Heart left ventricle (tissue), 16 donors: ENCODE results near the gene C1S. TPM values are rescaled to one million over a fixed set of nuclear protein-coding genes. Genes with fewer than 3 reads are reported as not detected.
A peak's percentile ranks its signal among the peaks of the same experiment; 100 is the strongest.

Experiments
- ATAC-seq, 4 donors: fragments of 200-7000 bp; cut with Tn5 transposase; one replicate each; pipeline ENCODE4 v1.9.1; 2020 to 2022; ENCODE audit warnings: moderate library complexity in 4 of 4, mild to moderate bottlenecking in 3 of 4, moderate number of reproducible peaks in 1 of 4
- DNase-seq, 5 donors: peaks; one replicate each; pipeline ENCODE4 v3.0.0-alpha.2; 2020
- H3K27ac ChIP-seq, 12 donors: fragments of 200-600 bp; sonication (generic) in 4 of 12; one replicate each; pipeline versions ENCODE4 v1.5.0 to v1.8.0; 2016 to 2022; ENCODE audit warnings: mild to moderate bottlenecking in 2 of 12
- H3K27me3 ChIP-seq, 9 donors: fragments of 200-600 bp; sonication (generic) in 2 of 9; one replicate each; pipeline versions ENCODE4 v1.5.1 to v1.8.0; 2016 to 2022; ENCODE audit warnings: mild to moderate bottlenecking in 3 of 9
- H3K36me3 ChIP-seq, 9 donors: fragments of 200-600 bp; sonication (generic) in 2 of 9; one replicate each; pipeline versions ENCODE4 v1.5.0 to v1.8.0; 2018 to 2022; ENCODE audit warnings: mild to moderate bottlenecking in 2 of 9
- H3K4me1 ChIP-seq, 12 donors: fragments of 200-600 bp; sonication (generic) in 4 of 12; one replicate each; pipeline versions ENCODE4 v1.5.0 to v1.8.0; 2016 to 2022; ENCODE audit warnings: mild to moderate bottlenecking in 3 of 12
- H3K4me3 ChIP-seq, 12 donors: fragments of 200-600 bp; sonication (generic) in 4 of 12; one replicate each; pipeline versions ENCODE4 v1.5.0 to v1.8.0; 2017 to 2022; ENCODE audit warnings: mild to moderate bottlenecking in 9 of 12, moderate library complexity in 4 of 12
- H3K9me3 ChIP-seq, 12 donors: fragments of 200-600 bp; sonication (generic) in 4 of 12; one replicate each; pipeline versions ENCODE4 v1.5.0 to v1.8.0; 2016 to 2022; ENCODE audit warnings: mild to moderate bottlenecking in 1 of 12
- CTCF ChIP-seq, 12 donors: fragments of 200-600 bp; sonication (generic) in 4 of 12; IDR thresholded peaks; one replicate each; pipeline versions ENCODE4 v1.5.0 to v1.8.0; 2018 to 2022; ENCODE audit warnings: antibody characterized with exemption in 12 of 12, mild to moderate bottlenecking in 5 of 12
- POLR2A ChIP-seq, 2 donors: fragments of 450-650 bp; IDR thresholded peaks; one replicate each; pipeline ENCODE4 v1.6.1; 2017; ENCODE audit warnings: antibody characterized with exemption in 2 of 2, mild to moderate bottlenecking in 2 of 2, moderate library complexity in 2 of 2
- WGBS, 4 donors: extraction: QIAGEN DNeasy Blood & Tissue Kit in 2 of 4; methylation state at CpG; one replicate each; pipeline versions ENCODE4 v1.1.5 to v1.1.7; 2013 to 2018; 5-methylcytosine and 5-hydroxymethylcytosine counted together
- intact Hi-C, 10 donors: fragments of 100-400 bp; cut with DNase I; formaldehyde crosslinking; loops; one replicate each; pipeline versions ENCODE4 v1.11.1 to v1.14.2; 2022
- polyA plus RNA-seq, 2 donors: library from polyadenylated mRNA; stranded (reverse); fragments of 200-250 nt; gene quantifications; one replicate each; pipeline ENCODE4 v1.2.3, GENCODE V29; 2013
- total RNA-seq, 9 donors: library from RNA; depleted of rRNA in 2 of 9; stranded (reverse); fragments of >200 nt in 2 of 9; fragmentation: NEBNext Ultra II Directional in 3 of 9; extraction: Animal tissue kit (Norgen Biotek cat#: 25700) in 3 of 9; gene quantifications; one replicate each; pipeline versions ENCODE4 v1.1.0 to v1.2.4, GENCODE V29; 2016 to 2023
- donor health status: ischemic (EF 13 %, LVEDD 7.1; RV severe dilation, severe dysfunction).
- donor health status: healthy with polysubstance abuse.
- donor health status: DM: no; HTN: yes; CAD: no.
- donor health status: DM: no; HTN: no; CAD: no.
- donor health status: ischemic (EF 25% LVEDD 6.9; RV normal size, moderate dysfunction).
- donor health status: ischemic (EF 25% LVEDD 5.7; RV mildly dilated, moderate dysfunction).
- donor health status: healthy.
- donor health status: DM: yes; HTN: yes; CAD: no.
- donor health status: ischemic (EF 35%, LVEDD 5.7; RV mildly dilated, moderate dysfunction).
- donor health status: nonischemic (EF 11% LVEDD 7.7; RV severe dilation, severe dysfunction).
- donor health status: DM: yes; HTN: yes; CAD: no.
- donor health status: PGD.
- donor health status: ischemic (EF 29% LVEDD 5.4; RV normal size, mild dysfunction).
- donor health status: nonischemic (EF 23%, LVEDD 6.1; RV moderate dilation, normal function).

The C1S gene
- total and polyA plus RNA-seq, 11 donors = 30.1 to 247 (median 60.5) TPM

GRCh38 chr12:7099290-7099996 is 38.9 kb downstream of the C1S start:
- Histone ChIP-seq H3K9me3 (no peaks in the 10 kb centered on the region), H3K4me1 (peaks cover 0 to 11% (median 0%) of the 10 kb centered on the region in 12 donors), H3K36me3 (peaks cover 0 to 48% (median 7%) of the 10 kb centered on the region in 9 donors), H3K4me3 (no peak overlapping the region), H3K27me3 (no peaks in the 10 kb centered on the region), H3K27ac (no peak overlapping the region)
- intact Hi-C loops = loop anchor here in 5 of 10 donors (5.0 to 10.0 kb wide), 3 partner anchors 37 to 155 kb away; partner anchors contain the start of genes C12orf57 (in 3 of the 5), RNU7-1 (in 3 of the 5) and C1S (in 1 of the 5)
- TF ChIP-seq CTCF (IDR thresholded peaks at IDR 0.05) (no peak), POLR2A (IDR thresholded peaks at IDR 0.05) (no peak)
- DNase-seq (no peak), ATAC-seq (no peak)
- 83 to 90% (median 88%) methylated on average over 9 of the region's 9 CpGs for WGBS, 4 donors

GRCh38 chr12:7100239-7100638 is 39.7 kb downstream of the C1S start:
- WGBS, 4 donors = 90 to 91% (median 91%) methylated on average over 4 of the region's 4 CpGs
- no peak for ATAC-seq
- intact Hi-C loops = loop anchor here in 1 of 10 donors (10.0 kb wide), 1 partner anchor 155 kb away; the partner anchor contains the start of genes C12orf57 and RNU7-1
- DNase-seq = no peak
- Histone ChIP-seq H3K4me1 (peaks cover 0 to 11% (median 0%) of the 10 kb centered on the region in 12 donors), H3K36me3 (peaks cover 0 to 50% (median 7%) of the 10 kb centered on the region in 9 donors), H3K9me3 (no peaks in the 10 kb centered on the region), H3K27me3 (no peaks in the 10 kb centered on the region), H3K27ac (no peak overlapping the region), H3K4me3 (no peak overlapping the region)
- TF ChIP-seq POLR2A (IDR thresholded peaks at IDR 0.05) = no peak
- TF ChIP-seq CTCF (IDR thresholded peaks at IDR 0.05) = no peak

- H3K36me3 ChIP-seq = peaks cover 0 to 50% (median 7%) of the 10 kb centered on the region in 9 donors
- TF ChIP-seq CTCF (IDR thresholded peaks at IDR 0.05) (no peak), POLR2A (IDR thresholded peaks at IDR 0.05) (no peak)
- H3K27me3 ChIP-seq = no peaks in the 10 kb centered on the region
- H3K4me3 ChIP-seq = no peak overlapping the region
- H3K9me3 ChIP-seq = peaks cover 0 to 8% (median 3%) of the 10 kb centered on the region in 12 donors
- ATAC-seq = peak in 2 of 4 donors; percentile 16 to 46
- peaks cover 0 to 11% (median 0%) of the 10 kb centered on the region in 12 donors for H3K4me1 ChIP-seq
- intact Hi-C loops = loop anchor here in 1 of 10 donors (10.0 kb wide), 1 partner anchor 156 kb away; the partner anchor contains the start of genes C12orf57 and RNU7-1
- no peak for DNase-seq
- H3K27ac ChIP-seq = peak overlapping the region in 1 of 12 donors; percentile 27
- 87 to 96% (median 92%) methylated on average over 4 of the region's 4 CpGs for WGBS, 4 donors
Measured at GRCh38 chr12:7101047-7101693, 40.7 kb downstream of the C1S start.

- peak in 3 of 4 donors; percentile 28 to 66 (median 35) for ATAC-seq
- Histone ChIP-seq H3K27ac (peak overlapping the region in 4 of 12 donors; percentile 23 to 43 (median 26)), H3K27me3 (no peaks in the 10 kb centered on the region), H3K9me3 (peaks cover 0 to 12% (median 5%) of the 10 kb centered on the region in 12 donors), H3K4me3 (no peak overlapping the region), H3K36me3 (peaks cover 0 to 50% (median 7%) of the 10 kb centered on the region in 9 donors), H3K4me1 (peaks cover 0 to 12% (median 0%) of the 10 kb centered on the region in 12 donors)
- DNase-seq = peak in 1 of 5 donors; percentile 38
- 73 to 78% (median 76%) methylated on average over 10 of the region's 10 CpGs for WGBS, 4 donors
- intact Hi-C loops = loop anchor here in 1 of 10 donors (10.0 kb wide), 1 partner anchor 157 kb away; the partner anchor contains the start of genes C12orf57 and RNU7-1
- TF ChIP-seq POLR2A (IDR thresholded peaks at IDR 0.05) (no peak), CTCF (IDR thresholded peaks at IDR 0.05) (peak in 1 of 12 donors; percentile 3)
Measured at GRCh38 chr12:7101694-7102131, 41.2 kb downstream of the C1S start.
